Spleen (tissue), 11 donors: ENCODE measurements around the gene GIPC2. TPM values are rescaled to one million over a fixed set of nuclear protein-coding genes. Genes with fewer than 3 reads are reported as not detected.
A peak's percentile ranks its signal among the peaks of the same experiment; 100 is the strongest.

ENCODE experiments used
- DNase-seq: peaks from one replicate; pipeline ENCODE4 v3.0.0-alpha.2; 2020
- H3K27ac ChIP-seq, 8 donors: fragments of 200-600 bp; sonication (generic) in 7 of 8; 1 replicate in 4 of 8; 2 replicates in 4 of 8; pipeline versions ENCODE4 v1.5.0 to v1.8.0; 2016 to 2021; ENCODE audit warnings: inconsistent platforms in 4 of 8, mild to moderate bottlenecking in 4 of 8, moderate library complexity in 1 of 8
- H3K27me3 ChIP-seq, 7 donors: fragments of 200-600 bp; sonication (generic) in 6 of 7; replicated peaks in 1 of 7; 1 replicate in 4 of 7; 2 replicates in 3 of 7; pipeline versions ENCODE4 v1.5.0 to v1.8.0; 2016 to 2021; ENCODE audit warnings: inconsistent platforms in 3 of 7, mild to moderate bottlenecking in 1 of 7
- H3K36me3 ChIP-seq, 6 donors: fragments of 200-600 bp; sonication (generic) in 5 of 6; 1 replicate in 4 of 6; 2 replicates in 2 of 6; pipeline versions ENCODE4 v1.5.0 to v1.8.0; 2016 to 2021; ENCODE audit warnings: inconsistent platforms in 2 of 6
- H3K4me1 ChIP-seq, 6 donors: fragments of 200-600 bp; sonication (generic) in 5 of 6; 1 replicate in 3 of 6; 2 replicates in 3 of 6; pipeline versions ENCODE4 v1.5.0 to v1.8.0; 2016 to 2021; ENCODE audit warnings: inconsistent platforms in 3 of 6
- H3K4me3 ChIP-seq, 8 donors: fragments of 200-600 bp; sonication (generic) in 7 of 8; 1 replicate in 4 of 8; 2 replicates in 4 of 8; pipeline versions ENCODE4 v1.5.0 to v1.8.0; 2016 to 2021; ENCODE audit warnings: inconsistent platforms in 4 of 8, mild to moderate bottlenecking in 4 of 8, moderate library complexity in 2 of 8
- H3K9me3 ChIP-seq, 8 donors: fragments of 200-600 bp; sonication (generic) in 7 of 8; 1 replicate in 4 of 8; 2 replicates in 4 of 8; pipeline versions ENCODE4 v1.5.0 to v1.8.0; 2016 to 2021; ENCODE audit warnings: inconsistent platforms in 4 of 8
- CTCF ChIP-seq, 11 experiments: fragments of 200-600 bp in 7 of 11; fragments of 450-650 bp in 4 of 11; sonication (generic) in 4 of 11; IDR thresholded peaks in 8 of 11; conservative IDR thresholded peaks in 3 of 11; 1 replicate in 7 of 11; 2 replicates in 4 of 11; pipeline versions ENCODE4 v1.4.0 to v1.8.0; 2016 to 2021; ENCODE audit warnings: antibody characterized with exemption in 11 of 11, inconsistent platforms in 4 of 11, mild to moderate bottlenecking in 1 of 11
- POLR2A ChIP-seq, 3 donors: fragments of 450-650 bp; IDR thresholded peaks; one replicate each; pipeline ENCODE4 v1.5.1; 2017; ENCODE audit warnings: antibody characterized with exemption in 3 of 3, mild to moderate bottlenecking in 1 of 3
- POLR2AphosphoS5 ChIP-seq, 3 donors: sonication (generic); formaldehyde crosslinking; IDR thresholded peaks; one replicate each; pipeline ENCODE4 v1.5.1; 2017; ENCODE audit warnings: antibody characterized with exemption in 3 of 3
- WGBS, 5 donors: extraction: QIAGEN DNeasy Blood & Tissue Kit in 3 of 5; methylation state at CpG; one replicate each; pipeline versions ENCODE4 v1.1.5 to v1.1.7; 2013 to 2018; 5-methylcytosine and 5-hydroxymethylcytosine counted together
- intact Hi-C: fragments of 100-400 bp; cut with DNase I; formaldehyde crosslinking; loops from one replicate; pipeline ENCODE4 v1.15.0; 2023; ENCODE audit warnings: low total_unique reads
- polyA plus RNA-seq, 3 donors: library from polyadenylated mRNA; stranded (reverse); fragments of 200-250 nt; gene quantifications; one replicate each; pipeline ENCODE4 v1.2.1, GENCODE V29; 2013
- total RNA-seq, 7 donors: library from RNA; depleted of rRNA in 3 of 7; stranded (reverse); fragments of >200 nt in 3 of 7; fragmentation: NEBNext Ultra II Directional in 4 of 7; extraction: Animal tissue kit (Norgen Biotek cat#: 25700) in 4 of 7; gene quantifications; one replicate each; pipeline versions ENCODE4 v1.1.0 to v1.2.1, GENCODE V29; 2016 to 2021
- donor health status: healthy with polysubstance abuse.
- donor health status: DM: no; HTN: no; CAD: no; lungs with moderate emphysema.
- donor health status: DM: no; HTN: no; CAD: no.
- donor health status: Bipolar disorder and iron deficiency.
- donor health status: healthy.
- donor health status: DM: no; HTN: no; CAD: no.
- donor health status: DM: yes; HTN: yes; CAD: no.

GIPC2 gene
- total and polyA plus RNA-seq, 10 donors = 5.5 to 49.9 (median 41.1) TPM

- intact Hi-C loops = loop anchor here (10.0 kb wide), 1 partner anchor 56 kb away; the partner anchor contains the start of gene GIPC2
- H3K27ac ChIP-seq = peak overlapping the region; percentile 44 to 79 (median 67)
Measured at GRCh38 chr1:78101051-78101450, 55.3 kb downstream of the GIPC2 start.

GRCh38 chr1:78101514-78101913 lies 55.7 kb downstream of the GIPC2 start:
- TF ChIP-seq POLR2AphosphoS5 (IDR thresholded peaks at IDR 0.05) (peak in 1 of 3 donors; percentile 68), CTCF (IDR thresholded peaks at IDR 0.05 in 8 of 11, conservative IDR thresholded peaks at IDR 0.05 in 3 of 11) (no peak)
- no peak for DNase-seq
- H3K36me3 ChIP-seq = no peaks in the 10 kb centered on the region
- H3K4me3 ChIP-seq = no peak overlapping the region
- H3K9me3 ChIP-seq = no peaks in the 10 kb centered on the region
- intact Hi-C loops = loop anchor here (10.0 kb wide), 1 partner anchor 57 kb away; the partner anchor contains the start of gene GIPC2
- peak overlapping the region; percentile 44 to 79 (median 72) for H3K27ac ChIP-seq
- whole genome bisulfite sequencing, 5 donors = 62 to 76% (median 66%) methylated on average over 2 of the region's 2 CpGs
- peaks cover 0 to 13% (median 0%) of the 10 kb centered on the region in 6 donors for H3K4me1 ChIP-seq
- H3K27me3 ChIP-seq = no peaks in the 10 kb centered on the region

More at GRCh38 chr1:78101051-78101450, 55.3 kb downstream of the GIPC2 start:
- TF ChIP-seq CTCF (IDR thresholded peaks at IDR 0.05 in 8 of 11, conservative IDR thresholded peaks at IDR 0.05 in 3 of 11) (no peak), POLR2AphosphoS5 (IDR thresholded peaks at IDR 0.05) (no peak), POLR2A (IDR thresholded peaks at IDR 0.05) (no peak)
- Histone ChIP-seq H3K9me3 (no peaks in the 10 kb centered on the region), H3K27me3 (no peaks in the 10 kb centered on the region), H3K4me1 (peaks cover 0 to 13% (median 1%) of the 10 kb centered on the region in 6 donors), H3K4me3 (no peak overlapping the region), H3K36me3 (no peaks in the 10 kb centered on the region)
- 62 to 95% (median 89%) methylated on average over 2 of the region's 2 CpGs for WGBS, 5 donors
- no peak for DNase-seq

- TF ChIP-seq POLR2AphosphoS5 (IDR thresholded peaks at IDR 0.05) (no peak), POLR2A (IDR thresholded peaks at IDR 0.05) (no peak), CTCF (IDR thresholded peaks at IDR 0.05 in 8 of 11, conservative IDR thresholded peaks at IDR 0.05 in 3 of 11) (no peak)
- Histone ChIP-seq H3K36me3 (no peaks in the 10 kb centered on the region), H3K4me1 (peaks cover 0 to 8% (median 0%) of the 10 kb centered on the region in 6 donors), H3K4me3 (no peak overlapping the region), H3K9me3 (no peaks in the 10 kb centered on the region), H3K27me3 (no peaks in the 10 kb centered on the region), H3K27ac (peak overlapping the region in 7 of 8 donors; percentile 54 to 79 (median 68))
- intact Hi-C loops = loop anchor here (10.0 kb wide), 1 partner anchor 57 kb away; the partner anchor contains the start of gene GIPC2
- DNase-seq = no peak
- WGBS, 5 donors = 78 to 90% (median 84%) methylated on average over 3 of the region's 3 CpGs
Measured at GRCh38 chr1:78102082-78102481, 56.3 kb downstream of the GIPC2 start.

GRCh38 chr1:78102916-78103315 lies 57.1 kb downstream of the GIPC2 start:
- no peaks in the 10 kb centered on the region for H3K9me3 ChIP-seq
- H3K4me3 ChIP-seq = no peak overlapping the region
- DNase-seq = no peak
- peak overlapping the region in 7 of 8 donors; percentile 1 to 79 (median 68) for H3K27ac ChIP-seq
- no peak for TF ChIP-seq POLR2A (IDR thresholded peaks at IDR 0.05)
- no peak for TF ChIP-seq POLR2AphosphoS5 (IDR thresholded peaks at IDR 0.05)
- no peak for TF ChIP-seq CTCF (IDR thresholded peaks at IDR 0.05 in 8 of 11, conservative IDR thresholded peaks at IDR 0.05 in 3 of 11)
- H3K4me1 ChIP-seq = peaks cover 0 to 8% (median 0%) of the 10 kb centered on the region in 6 donors
- WGBS, 5 donors = 69 to 83% (median 74%) methylated on average over 2 of the region's 2 CpGs
- no peaks in the 10 kb centered on the region for H3K36me3 ChIP-seq
- intact Hi-C loops = loop anchor here (10.0 kb wide), 1 partner anchor 58 kb away; the partner anchor contains the start of gene GIPC2
- no peaks in the 10 kb centered on the region for H3K27me3 ChIP-seq
